Progenitor cell of endocrine pancreas (in vitro differentiated cells): Measurements from ENCODE around the gene PEX14. TPM values are rescaled to one million over a fixed set of nuclear protein-coding genes. Genes with fewer than 3 reads are reported as not detected.

ENCODE experiments used
- DNase-seq: peaks from one replicate; pipeline ENCODE4 v3.0.0; 2021; ENCODE audit warnings: low spot score; ENCODE audit not compliant: unreplicated experiment
- H3K27ac Mint-ChIP-seq: 2 replicates; pipeline ENCODE4 v1.8.0; 2021; ENCODE audit warnings: mild to moderate bottlenecking, moderate library complexity, mixed read lengths
- H3K27me3 Mint-ChIP-seq: 2 replicates; pipeline ENCODE4 v1.8.0; 2021; ENCODE audit warnings: mixed read lengths
- H3K36me3 Mint-ChIP-seq: 2 replicates; pipeline ENCODE4 v1.8.0; 2022; ENCODE audit warnings: mixed read lengths; ENCODE audit not compliant: insufficient read depth
- H3K4me1 Mint-ChIP-seq: 2 replicates; pipeline ENCODE4 v1.8.0; 2021; ENCODE audit warnings: low read depth, mixed read lengths
- H3K4me3 Mint-ChIP-seq: 2 replicates; pipeline ENCODE4 v1.8.0; 2021; ENCODE audit warnings: low read depth, mild to moderate bottlenecking, moderate library complexity, mixed read lengths
- H3K9me3 Mint-ChIP-seq: 2 replicates; pipeline ENCODE4 v1.8.0; 2021; ENCODE audit warnings: low read depth, mixed read lengths
- total RNA-seq: library from RNA; stranded (reverse); gene quantifications from 2 replicates; pipeline ENCODE4 v1.2.1, GENCODE V29; 2021
- TF ChIP-seq, protein P1 (sequence below): fragments of 200-600 bp; sonication (generic); IDR thresholded peaks from one replicate; pipeline ENCODE4 v1.5.0; 2021; ENCODE audit warnings: antibody characterized with exemption, mild to moderate bottlenecking; ENCODE audit not compliant: unreplicated experiment

Gene PEX14
- total RNA-seq, 1 donor from 2014 or later, result 27.8 TPM

DNA sequence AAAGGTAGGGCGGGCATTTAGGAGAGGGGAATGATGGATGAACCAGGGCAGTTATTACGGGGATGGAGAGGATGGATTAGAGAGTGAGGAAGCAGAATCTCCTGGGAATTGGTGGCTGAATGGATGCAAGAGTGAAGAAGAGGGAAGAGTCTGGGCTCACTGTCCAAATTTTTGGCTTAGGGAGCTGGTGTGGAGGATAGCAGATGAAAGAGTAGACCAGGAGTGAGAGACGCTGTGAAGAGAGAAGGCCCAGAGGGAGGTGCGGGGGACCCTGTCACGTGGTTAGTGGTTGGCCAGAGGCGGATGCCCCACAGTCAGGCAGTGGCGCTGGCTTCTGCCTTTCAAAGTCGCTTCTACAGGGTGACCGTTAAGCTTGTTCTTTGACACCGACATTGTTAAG lies 78.4 kb downstream of the PEX14 start:
- Mint-ChIP-seq H3K36me3 (peaks cover 1% of the 10 kb centered on the region), H3K9me3 (no peaks in the 10 kb centered on the region), H3K4me1 (peaks cover 15% of the 10 kb centered on the region), H3K4me3 (no peak overlapping the region), H3K27me3 (no peaks in the 10 kb centered on the region), H3K27ac (no peak overlapping the region)
- TF ChIP-seq, protein P1, sequence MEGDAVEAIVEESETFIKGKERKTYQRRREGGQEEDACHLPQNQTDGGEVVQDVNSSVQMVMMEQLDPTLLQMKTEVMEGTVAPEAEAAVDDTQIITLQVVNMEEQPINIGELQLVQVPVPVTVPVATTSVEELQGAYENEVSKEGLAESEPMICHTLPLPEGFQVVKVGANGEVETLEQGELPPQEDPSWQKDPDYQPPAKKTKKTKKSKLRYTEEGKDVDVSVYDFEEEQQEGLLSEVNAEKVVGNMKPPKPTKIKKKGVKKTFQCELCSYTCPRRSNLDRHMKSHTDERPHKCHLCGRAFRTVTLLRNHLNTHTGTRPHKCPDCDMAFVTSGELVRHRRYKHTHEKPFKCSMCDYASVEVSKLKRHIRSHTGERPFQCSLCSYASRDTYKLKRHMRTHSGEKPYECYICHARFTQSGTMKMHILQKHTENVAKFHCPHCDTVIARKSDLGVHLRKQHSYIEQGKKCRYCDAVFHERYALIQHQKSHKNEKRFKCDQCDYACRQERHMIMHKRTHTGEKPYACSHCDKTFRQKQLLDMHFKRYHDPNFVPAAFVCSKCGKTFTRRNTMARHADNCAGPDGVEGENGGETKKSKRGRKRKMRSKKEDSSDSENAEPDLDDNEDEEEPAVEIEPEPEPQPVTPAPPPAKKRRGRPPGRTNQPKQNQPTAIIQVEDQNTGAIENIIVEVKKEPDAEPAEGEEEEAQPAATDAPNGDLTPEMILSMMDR, result no peak
- DNase-seq, result no peak

DNA sequence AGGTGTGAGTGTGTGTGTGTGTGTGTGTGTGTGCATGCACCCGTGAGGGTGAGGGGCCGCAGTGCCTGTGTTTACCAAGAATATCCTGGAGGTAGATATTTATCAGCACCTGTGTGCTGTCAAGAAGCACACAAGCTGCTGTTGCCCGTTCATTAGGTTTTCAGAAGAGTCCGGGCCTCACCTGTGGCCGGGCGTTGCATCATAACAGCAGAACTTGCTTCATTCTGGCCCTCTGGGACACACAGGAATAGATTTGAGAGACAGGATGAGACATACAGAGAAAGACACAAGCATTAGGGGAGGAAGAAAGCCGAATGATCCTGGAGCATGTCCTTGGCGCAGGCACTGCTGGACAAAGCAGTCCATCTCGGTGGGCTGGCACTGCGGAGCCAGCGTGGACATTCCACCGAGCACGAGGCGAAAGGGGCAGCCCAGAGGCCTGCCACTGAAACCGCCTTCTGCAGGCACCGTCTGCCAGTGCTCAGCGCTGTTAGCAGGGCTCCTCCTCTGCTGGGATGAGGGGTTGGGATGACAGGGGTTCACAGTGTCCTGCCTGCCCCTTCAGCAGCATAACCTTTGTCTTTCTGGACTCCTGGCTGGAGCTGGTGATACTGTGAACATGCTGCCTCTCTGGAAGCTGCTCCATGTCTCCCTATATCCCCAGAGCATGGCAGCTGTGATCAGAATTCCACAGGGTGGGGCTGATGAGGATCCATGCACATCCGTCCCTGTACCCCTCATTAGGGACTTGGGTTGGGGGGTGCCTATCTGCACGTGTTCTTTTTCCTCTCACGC lies 81.1 kb downstream of the PEX14 start:
- peaks cover 12% of the 10 kb centered on the region for H3K4me1 Mint-ChIP-seq
- no peak for DNase-seq
- H3K9me3 Mint-ChIP-seq, result no peaks in the 10 kb centered on the region
- H3K27me3 Mint-ChIP-seq, result no peaks in the 10 kb centered on the region
- H3K27ac Mint-ChIP-seq, result peak overlapping the region; percentile 51
- TF ChIP-seq, protein P1, result no peak
- H3K36me3 Mint-ChIP-seq, result peaks cover 1% of the 10 kb centered on the region
- no peak overlapping the region for H3K4me3 Mint-ChIP-seq

DNA sequence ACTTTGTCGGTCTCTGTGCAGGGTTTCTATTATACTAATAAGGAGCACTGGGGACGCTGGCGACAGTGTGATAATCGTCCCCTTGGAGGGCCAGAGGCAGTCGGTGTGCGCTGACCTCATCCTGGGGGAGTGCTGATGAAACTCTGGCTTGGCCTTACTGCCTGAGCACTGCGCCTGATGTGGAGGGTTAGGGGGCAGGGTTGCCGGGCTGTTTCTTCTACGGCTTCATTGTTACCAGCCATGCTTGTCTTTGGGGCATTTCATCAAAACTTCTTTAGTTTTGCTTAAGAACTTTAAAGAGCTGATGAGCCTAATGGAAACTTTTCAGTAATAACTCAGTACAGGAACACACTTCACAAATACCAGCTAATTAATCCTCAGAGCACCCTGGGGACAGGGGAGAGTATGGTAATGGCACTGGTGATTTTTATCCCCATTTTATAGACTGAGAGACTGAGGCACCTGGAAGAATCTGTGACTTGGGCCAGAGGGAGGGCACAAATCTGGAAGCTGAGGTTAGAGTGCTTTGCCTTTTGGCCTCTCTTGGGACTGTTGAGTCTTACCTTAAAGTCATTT lies 81.8 kb downstream of the PEX14 start:
- Mint-ChIP-seq H3K9me3 (no peaks in the 10 kb centered on the region), H3K36me3 (peaks cover 1% of the 10 kb centered on the region), H3K4me1 (peaks cover 12% of the 10 kb centered on the region), H3K4me3 (no peak overlapping the region), H3K27me3 (no peaks in the 10 kb centered on the region), H3K27ac (peak overlapping the region; percentile 51)
- TF ChIP-seq, protein P1, result no peak
- no peak for DNase-seq

DNA sequence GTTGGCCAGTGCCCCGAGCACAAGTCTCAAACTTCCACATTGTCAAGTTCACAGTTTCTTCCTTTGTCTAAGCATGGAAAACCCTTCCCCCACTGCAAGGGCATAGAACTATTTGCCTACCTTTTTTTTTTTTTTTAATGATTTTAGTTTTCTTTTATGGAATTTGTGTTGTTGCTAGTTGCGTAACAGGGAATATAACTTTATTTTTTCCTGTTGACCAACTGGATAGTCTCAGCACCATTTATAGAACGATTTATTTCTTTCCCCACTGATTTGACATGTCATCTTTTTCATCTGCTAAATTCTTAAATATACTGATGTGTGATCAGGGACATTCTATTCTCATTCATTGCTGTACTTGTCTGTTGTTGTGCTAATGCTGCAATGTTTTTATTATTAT lies 83.0 kb downstream of the PEX14 start:
- Mint-ChIP-seq H3K27me3 (no peaks in the 10 kb centered on the region), H3K36me3 (peaks cover 4% of the 10 kb centered on the region), H3K27ac (no peak overlapping the region), H3K4me1 (peaks cover 11% of the 10 kb centered on the region), H3K4me3 (no peak overlapping the region), H3K9me3 (no peaks in the 10 kb centered on the region)
- TF ChIP-seq, protein P1, result no peak
- no peak for DNase-seq

DNA sequence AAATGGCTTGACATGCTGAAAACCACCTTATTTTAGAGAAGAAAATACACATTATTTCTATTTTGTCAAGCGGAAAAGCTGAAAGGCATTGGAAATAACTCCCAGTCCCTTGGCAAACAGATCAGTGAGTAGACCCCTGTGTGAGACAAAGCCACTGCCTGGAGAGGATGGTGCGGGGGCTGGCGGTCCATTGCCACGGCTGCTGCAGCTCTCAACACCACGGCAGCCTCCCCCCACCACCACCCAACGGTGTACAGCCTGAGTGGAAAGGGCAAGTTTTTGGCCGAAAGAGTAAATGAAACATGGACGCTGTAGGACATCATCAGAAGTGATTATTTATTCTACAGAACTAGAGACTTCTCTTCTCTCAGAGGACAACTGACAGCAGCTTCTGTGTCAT lies 84.6 kb downstream of the PEX14 start:
- Mint-ChIP-seq H3K4me1 (peaks cover 7% of the 10 kb centered on the region), H3K4me3 (no peak overlapping the region), H3K9me3 (peaks cover 7% of the 10 kb centered on the region), H3K27me3 (no peaks in the 10 kb centered on the region), H3K27ac (no peak overlapping the region), H3K36me3 (peaks cover 11% of the 10 kb centered on the region)
- TF ChIP-seq, protein P1, result no peak
- DNase-seq, result no peak
